IMR-90 (cell line): ENCODE data around the gene CTDSPL.

ENCODE experiments used
- CEBPB ChIP-seq: IDR thresholded peaks from 2 replicates; pipeline ENCODE4 v1.6.1; 2012; ENCODE audit warnings: low read depth, low read length, improper control_type of control experiment
- CTCF ChIP-seq: conservative IDR thresholded peaks from 2 replicates; pipeline ENCODE4 v1.5.1; 2012; ENCODE audit warnings: mild to moderate bottlenecking, low read depth, low read length, improper control_type of control experiment
- ELK1 ChIP-seq: fragments of 150-350 bp; IDR thresholded peaks from 2 replicates; pipeline ENCODE4 v1.6.1; 2016; ENCODE audit warnings: low read depth, mild to moderate bottlenecking, low read length, moderate library complexity, borderline replicate concordance
- MAZ ChIP-seq: IDR thresholded peaks from 2 replicates; pipeline ENCODE4 v1.6.1; 2012; ENCODE audit warnings: low read depth, mild to moderate bottlenecking, low read length, improper control_type of control experiment, moderate library complexity, borderline replicate concordance
- POLR2A ChIP-seq: IDR thresholded peaks from 2 replicates; pipeline ENCODE4 v1.6.1; 2012; ENCODE audit warnings: mild to moderate bottlenecking, low read depth, low read length
- RCOR1 ChIP-seq: IDR thresholded peaks from 2 replicates; pipeline ENCODE4 v1.6.1; 2012; ENCODE audit warnings: mild to moderate bottlenecking, low read length, improper control_type of control experiment; ENCODE audit not compliant: insufficient replicate concordance
- SMC3 ChIP-seq: fragments of 150-350 bp; IDR thresholded peaks from 2 replicates; pipeline ENCODE4 v1.6.1; 2016; ENCODE audit warnings: low read depth, mild to moderate bottlenecking, antibody characterized with exemption, low read length, moderate library complexity
- USF2 ChIP-seq: fragments of 150-350 bp; IDR thresholded peaks from 2 replicates; pipeline ENCODE4 v1.6.1; 2017; ENCODE audit warnings: mild to moderate bottlenecking, antibody characterized with exemption, low read length, low read depth

GRCh38 chr3:37925157-37925556 lies 63.5 kb downstream of the CTDSPL start:
- TF ChIP-seq CTCF (no peak), RCOR1 (no peak), ELK1 (no peak), USF2 (no peak), MAZ (no peak), POLR2A (no peak), CEBPB (no peak), SMC3 (no peak)
